Heart right ventricle (tissue), 16 donors: ENCODE results near the gene LTBP1. TPM values are rescaled to one million over a fixed set of nuclear protein-coding genes. Genes with fewer than 3 reads are reported as not detected.
A peak's percentile ranks its signal among the peaks of the same experiment; 100 is the strongest.

ENCODE experiments used
- ATAC-seq, 8 donors: fragments of 200-7000 bp; cut with Tn5 transposase; one replicate each; pipeline ENCODE4 v1.9.1; 2020; ENCODE audit warnings: mild to moderate bottlenecking in 8 of 8, moderate library complexity in 8 of 8, moderate number of reproducible peaks in 1 of 8
- DNase-seq, 2 donors: peaks; one replicate each; pipeline ENCODE4 v3.0.0-alpha.2; 2020
- H3K27ac ChIP-seq, 10 donors: fragments of 200-600 bp; sonication (generic) in 2 of 10; one replicate each; pipeline versions ENCODE4 v1.5.0 to v1.8.0; 2020 to 2022; ENCODE audit warnings: mild to moderate bottlenecking in 3 of 10
- H3K27me3 ChIP-seq, 7 donors: fragments of 200-600 bp; one replicate each; pipeline ENCODE4 v1.8.0; 2021 to 2022; ENCODE audit warnings: mild to moderate bottlenecking in 2 of 7
- H3K36me3 ChIP-seq, 9 donors: fragments of 200-600 bp; sonication (generic) in 1 of 9; one replicate each; pipeline versions ENCODE4 v1.5.0 to v1.8.0; 2020 to 2022; ENCODE audit warnings: mild to moderate bottlenecking in 2 of 9
- H3K4me1 ChIP-seq, 9 donors: fragments of 200-600 bp; sonication (generic) in 1 of 9; one replicate each; pipeline versions ENCODE4 v1.5.0 to v1.8.0; 2020 to 2022; ENCODE audit warnings: mild to moderate bottlenecking in 4 of 9
- H3K4me3 ChIP-seq, 10 donors: fragments of 200-600 bp; sonication (generic) in 2 of 10; one replicate each; pipeline versions ENCODE4 v1.5.0 to v1.8.0; 2020 to 2022; ENCODE audit warnings: mild to moderate bottlenecking in 7 of 10, moderate library complexity in 2 of 10
- H3K9me3 ChIP-seq, 11 donors: fragments of 200-600 bp in 10 of 11; sonication (generic) in 2 of 11; one replicate each; pipeline versions ENCODE4 v1.5.0 to v1.8.0; 2013 to 2022; ENCODE audit warnings: mild to moderate bottlenecking in 2 of 11, control low read depth in 1 of 11, moderate library complexity in 1 of 11
- CTCF ChIP-seq, 9 donors: fragments of 200-600 bp; sonication (generic) in 2 of 9; IDR thresholded peaks; one replicate each; pipeline versions ENCODE4 v1.5.0 to v1.8.0; 2021 to 2022; ENCODE audit warnings: antibody characterized with exemption in 9 of 9, mild to moderate bottlenecking in 5 of 9, moderate library complexity in 1 of 9
- WGBS, 2 donors: extraction: QIAGEN DNeasy Blood & Tissue Kit; methylation state at CpG; one replicate each; pipeline ENCODE4 v1.1.7; 2013; ENCODE audit warnings: inconsistent platforms in 1 of 2; 5-methylcytosine and 5-hydroxymethylcytosine counted together
- intact Hi-C, 10 donors: fragments of 100-400 bp; cut with DNase I; formaldehyde crosslinking; loops; one replicate each; pipeline versions ENCODE4 v1.11.1 to v1.14.2; 2022
- long read RNA-seq, 3 donors: library from polyadenylated mRNA; unstranded; transcript quantifications; one replicate each; pipeline ENCODE4 v2.0.0, GENCODE V29; 2020 to 2021
- polyA plus RNA-seq, 2 donors: library from polyadenylated mRNA; stranded (reverse); fragments of 200-250 nt; gene quantifications; one replicate each; pipeline ENCODE4 v1.2.3, GENCODE V29; 2013
- total RNA-seq, 10 donors: library from RNA; stranded (reverse); fragmentation: NEBNext Ultra II Directional in 3 of 10; extraction: Animal tissue kit (Norgen Biotek cat#: 25700) in 3 of 10; gene quantifications; one replicate each; pipeline versions ENCODE4 v1.2.1 to v1.2.4, GENCODE V29; 2021 to 2023
- donor health status: Arrhythmogenic right ventricular cardiomyopathy.
- donor health status: ischemic (EF 13 %, LVEDD 7.1; RV severe dilation, severe dysfunction).
- donor health status: healthy with polysubstance abuse.
- donor health status: DM: no; HTN: yes; CAD: no.
- donor health status: DM: no; HTN: no; CAD: no.
- donor health status: ischemic (EF 25% LVEDD 6.9; RV normal size, moderate dysfunction).
- donor health status: ischemic (EF 25% LVEDD 5.7; RV mildly dilated, moderate dysfunction).
- donor health status: healthy.
- donor health status: DM: yes; HTN: yes; CAD: no.
- donor health status: Ischemic cardiomyopathy.
- donor health status: ischemic (EF 35%, LVEDD 5.7; RV mildly dilated, moderate dysfunction).
- donor health status: nonischemic (EF 11% LVEDD 7.7; RV severe dilation, severe dysfunction).
- donor health status: DM: yes; HTN: yes; CAD: no.
- donor health status: PGD.
- donor health status: ischemic (EF 29% LVEDD 5.4; RV normal size, mild dysfunction).
- donor health status: nonischemic (EF 23%, LVEDD 6.1; RV moderate dilation, normal function).

LTBP1 gene
- 100 to 1,000 TPM in 3 of 10 donors, 10 to 100 TPM in 7; 72.4 to 164 (median 90.3) TPM for total RNA-seq
- 10 to 100 TPM; 22.4 to 34.6 TPM for polyA plus RNA-seq
- long read RNA-seq, donor 1, full-length matches to known transcripts, result 1 of 44 reads
- long read RNA-seq, donor 1, partial matches to known transcripts, result 23 of 44 reads
- long read RNA-seq, donor 1, other reads (novel, unspliced or antisense), result 20 of 44 reads
- long read RNA-seq, donor 2, full-length matches to known transcripts, result 3 of 71 reads
- long read RNA-seq, donor 2, partial matches to known transcripts, result 42 of 71 reads
- long read RNA-seq, donor 2, other reads (novel, unspliced or antisense), result 26 of 71 reads
- long read RNA-seq, donor 3, full-length matches to known transcripts, result 3 of 81 reads
- long read RNA-seq, donor 3, partial matches to known transcripts, result 65 of 81 reads
- long read RNA-seq, donor 3, other reads (novel, unspliced or antisense), result 13 of 81 reads

DNA sequence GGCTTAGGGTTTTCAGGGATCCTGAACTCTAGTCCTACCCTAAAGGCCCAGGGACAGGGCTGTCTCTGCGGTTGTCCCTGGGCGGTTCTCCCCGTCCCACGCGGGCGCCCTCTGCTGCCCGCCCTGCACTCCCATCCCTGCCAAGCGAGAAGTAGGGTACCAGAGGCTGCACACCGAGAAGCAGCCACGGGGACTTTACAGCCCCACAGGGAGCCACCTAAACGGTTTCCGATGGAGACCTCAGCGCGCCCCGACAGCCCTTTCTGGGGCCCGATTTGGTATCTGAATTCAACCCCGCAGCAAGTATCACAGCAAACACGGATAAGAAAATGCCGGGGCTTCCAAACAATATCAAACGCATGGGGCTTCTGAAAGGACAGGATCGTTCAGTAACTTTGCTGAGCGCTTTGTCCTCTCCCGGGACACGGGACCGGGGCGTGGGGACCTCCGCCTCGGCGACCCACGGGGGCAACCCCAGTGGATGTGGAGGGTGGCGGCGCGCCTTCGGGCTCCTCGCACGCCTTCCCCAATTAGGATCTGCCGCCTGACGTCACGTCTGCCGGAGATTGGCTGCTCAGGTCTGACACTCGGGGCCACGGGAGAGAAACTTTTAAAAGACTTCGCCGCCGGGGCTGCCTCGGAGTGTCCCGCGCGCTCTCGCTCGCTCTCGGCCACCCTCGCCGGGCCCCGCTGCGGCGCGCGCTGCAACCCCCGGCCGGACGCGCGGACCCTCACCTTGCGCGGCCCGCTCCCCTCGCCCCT is at the start of gene LTBP1:
TSS of gene LTBP1 (plus strand) at position 640 of the 762 bp plus-strand sequence. CDS start 372 bp downstream, outside the sequence.
- ATAC-seq (peak; percentile 87 to 95 (median 91)), DNase-seq (peak; percentile 80 to 84)
- intact Hi-C loops, result loop anchor here (1.0 to 10.0 kb wide), 13 partner anchors 61 to 176 kb away; no protein-coding TSS in a partner anchor
- 1% methylated on average over 43 to 68 of the region's 68 CpGs for WGBS, 2 donors
- TF ChIP-seq CTCF (IDR thresholded peaks at IDR 0.05), result peak; percentile 62 to 89 (median 83)
- peak within 1 kb of the TSS; percentile 79 to 94 (median 91) for H3K27ac ChIP-seq
- peak within 1 kb of the TSS; percentile 51 to 96 (median 73) for H3K4me3 ChIP-seq
- H3K36me3 ChIP-seq, result no peaks in the 10 kb centered on the region
- H3K9me3 ChIP-seq, result no peaks in the 10 kb centered on the region
- H3K4me1 ChIP-seq, result peaks cover 0 to 33% (median 17%) of the 10 kb centered on the region in 9 donors
- H3K27me3 ChIP-seq, result peaks cover 0 to 54% (median 0%) of the 10 kb centered on the region in 7 donors

DNA sequence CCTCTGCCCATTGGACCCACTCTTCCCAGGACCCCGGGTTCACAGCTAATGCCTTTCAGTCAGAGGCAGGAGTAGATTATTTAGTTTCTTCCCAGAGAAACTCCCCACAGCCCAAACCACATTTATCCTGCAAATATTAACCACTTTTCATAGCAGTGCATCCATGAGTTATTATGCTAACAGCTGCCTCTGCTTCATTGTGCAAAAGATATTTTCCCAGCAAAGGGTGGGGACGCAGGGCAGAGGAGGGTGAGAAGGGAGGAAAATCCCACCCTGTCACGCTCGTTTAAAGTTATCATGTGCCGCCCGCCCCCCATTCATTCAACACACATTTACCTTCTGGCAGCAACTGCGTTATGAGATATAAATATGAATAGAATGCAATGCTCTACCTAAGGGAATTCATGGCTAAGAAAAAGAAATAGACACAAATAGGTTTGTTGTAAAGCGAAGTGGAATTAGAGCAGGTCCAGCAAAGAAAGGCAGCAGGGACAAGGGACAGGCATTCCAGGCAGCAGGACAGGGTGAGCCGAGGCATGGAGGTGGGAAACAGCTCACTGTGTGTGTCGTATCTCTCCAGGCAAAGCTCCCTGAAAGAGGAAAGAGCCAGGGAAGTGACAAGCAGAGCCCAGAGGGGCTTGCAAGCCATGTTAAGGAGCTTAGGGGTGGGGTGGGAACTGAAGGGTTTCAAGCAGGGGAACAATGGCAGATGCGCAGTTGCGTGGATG is 46.3 kb upstream of the LTBP1 start:
- H3K4me1 ChIP-seq, result peaks cover 0 to 5% (median 0%) of the 10 kb centered on the region in 9 donors

GRCh38 chr2:32901313-32901712 is 45.4 kb upstream of the LTBP1 start:
- Histone ChIP-seq H3K27ac (no peak overlapping the region), H3K36me3 (no peaks in the 10 kb centered on the region), H3K9me3 (peaks cover 0 to 14% (median 0%) of the 10 kb centered on the region in 11 donors), H3K27me3 (no peaks in the 10 kb centered on the region), H3K4me3 (no peak overlapping the region), H3K4me1 (peaks cover 0 to 5% (median 0%) of the 10 kb centered on the region in 9 donors)
- intact Hi-C loops, result no loop called here
- ATAC-seq, result no peak
- TF ChIP-seq CTCF (IDR thresholded peaks at IDR 0.05), result no peak
- no peak for DNase-seq
- WGBS, 2 donors, result 89 to 96% methylated on average over 7 of the region's 7 CpGs

More for the DNA sequence above, 46.3 kb upstream of the LTBP1 start:
- DNase-seq (no peak), ATAC-seq (no peak)
- Histone ChIP-seq H3K9me3 (peaks cover 0 to 10% (median 0%) of the 10 kb centered on the region in 11 donors), H3K36me3 (no peaks in the 10 kb centered on the region), H3K27me3 (no peaks in the 10 kb centered on the region), H3K4me3 (no peak overlapping the region), H3K27ac (no peak overlapping the region)
- intact Hi-C loops, result no loop called here
- 64 to 66% methylated on average over 12 of the region's 12 CpGs for WGBS, 2 donors
- no peak for TF ChIP-seq CTCF (IDR thresholded peaks at IDR 0.05)

- TF ChIP-seq CTCF (IDR thresholded peaks at IDR 0.05), result no peak
- DNase-seq (no peak), ATAC-seq (no peak)
- H3K27me3 ChIP-seq, result no peaks in the 10 kb centered on the region
- H3K27ac ChIP-seq, result no peak overlapping the region
- H3K4me1 ChIP-seq, result peaks cover 0 to 5% (median 0%) of the 10 kb centered on the region in 9 donors
- no peak overlapping the region for H3K4me3 ChIP-seq
- intact Hi-C loops, result no loop called here
- H3K9me3 ChIP-seq, result peaks cover 0 to 9% (median 0%) of the 10 kb centered on the region in 11 donors
- H3K36me3 ChIP-seq, result no peaks in the 10 kb centered on the region
- WGBS, 2 donors, result 53 to 96% methylated on average over 1 of the region's 1 CpG
These were observed 44.6 kb upstream of the LTBP1 start for GRCh38 chr2:32902174-32902573.
